HG03097 (cell line): Measurements from ENCODE around the gene SETBP1.

Source experiments
- ATAC-seq: cut with Tn5 transposase; IDR thresholded peaks from one replicate; pipeline ENCODE4 v1.9.1; 2021; ENCODE audit not compliant: unreplicated experiment, low FRiP score

The SETBP1 gene

DNA sequence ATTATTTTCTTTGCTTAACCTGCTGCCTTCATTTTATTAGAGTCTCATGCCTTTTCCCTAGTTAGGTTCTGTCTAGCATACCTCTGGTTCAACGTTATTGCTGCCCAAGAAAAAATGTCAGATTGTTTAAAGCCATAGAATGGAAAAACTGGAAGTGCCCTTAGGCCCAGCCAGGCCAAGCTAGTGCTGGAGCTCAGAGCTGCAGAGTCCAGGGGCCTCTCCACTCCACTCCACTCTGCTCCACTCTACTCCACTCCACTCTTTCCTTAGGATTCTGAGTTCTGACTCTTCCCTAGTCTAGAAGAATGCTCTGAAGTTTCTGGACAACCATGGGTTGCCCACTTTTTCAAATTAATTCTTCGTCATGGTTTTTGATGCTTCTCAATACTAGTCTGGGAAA is 155.6 kb downstream of the SETBP1 start:
- ATAC-seq = no peak

DNA sequence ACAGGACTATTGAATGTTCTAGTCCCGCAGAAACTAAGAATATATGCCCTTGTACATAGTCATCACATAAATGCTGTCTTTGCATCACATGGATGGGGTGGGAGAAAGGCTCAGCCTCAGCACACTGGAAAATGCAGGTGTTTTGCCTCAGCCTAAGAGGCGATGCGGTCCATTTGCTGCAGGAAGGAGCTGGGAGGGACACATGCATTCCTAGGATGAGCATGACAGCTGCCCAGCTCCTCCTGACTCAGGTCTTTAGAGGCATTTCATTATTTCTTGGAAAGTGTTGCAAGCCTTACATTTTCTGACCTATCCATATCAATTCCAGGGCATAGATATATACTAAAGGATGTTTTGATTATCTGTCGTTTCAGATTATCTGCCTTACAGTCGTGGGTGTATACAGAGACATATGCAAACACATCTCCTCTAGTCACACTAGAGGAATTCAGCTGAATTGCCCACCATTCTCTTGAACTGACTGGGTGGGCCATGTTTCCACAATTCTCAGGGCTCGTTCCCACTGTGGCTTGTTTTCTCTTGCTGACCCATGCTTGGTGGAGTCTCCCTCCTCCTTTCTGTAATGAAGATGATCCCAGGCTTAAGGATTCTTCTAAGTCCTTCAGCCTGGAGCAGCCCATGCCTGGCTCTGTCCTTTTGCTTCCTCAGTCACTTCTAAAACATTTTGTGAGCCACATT is 156.9 kb downstream of the SETBP1 start:
- no peak for ATAC-seq

DNA sequence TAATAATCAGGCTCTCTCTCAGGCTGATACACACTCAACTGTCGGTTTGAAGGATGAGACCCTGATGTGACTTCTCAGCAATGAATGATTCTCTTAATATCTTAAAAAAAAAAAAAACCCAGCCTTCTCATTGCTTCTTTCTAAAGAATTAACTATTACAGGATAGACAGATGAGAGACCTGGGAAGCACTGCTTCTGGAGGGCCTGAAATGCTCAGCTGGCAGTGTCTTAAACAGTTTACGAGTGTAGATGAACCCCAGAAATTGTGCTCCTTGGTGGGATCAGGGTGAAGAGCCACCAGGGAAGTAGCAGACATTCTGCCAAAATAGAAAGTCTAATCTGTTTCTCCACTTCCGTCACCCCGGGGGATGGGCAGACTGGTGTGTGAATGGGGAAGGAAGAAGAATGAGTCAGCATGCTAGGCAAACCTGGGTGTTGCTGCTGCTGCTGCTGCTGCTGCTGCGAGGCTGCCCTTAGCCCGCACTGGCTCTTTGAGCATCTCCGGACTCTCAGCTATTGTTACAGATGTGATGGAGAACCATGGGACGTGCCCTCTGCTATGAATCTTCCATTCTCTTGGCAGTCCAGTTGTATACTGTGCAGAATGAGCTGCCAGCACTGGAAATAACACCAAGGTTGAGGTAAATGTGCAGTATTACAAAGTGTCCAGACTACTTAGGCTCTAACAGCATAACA is 158.4 kb downstream of the SETBP1 start:
- ATAC-seq = peak; percentile 94

DNA sequence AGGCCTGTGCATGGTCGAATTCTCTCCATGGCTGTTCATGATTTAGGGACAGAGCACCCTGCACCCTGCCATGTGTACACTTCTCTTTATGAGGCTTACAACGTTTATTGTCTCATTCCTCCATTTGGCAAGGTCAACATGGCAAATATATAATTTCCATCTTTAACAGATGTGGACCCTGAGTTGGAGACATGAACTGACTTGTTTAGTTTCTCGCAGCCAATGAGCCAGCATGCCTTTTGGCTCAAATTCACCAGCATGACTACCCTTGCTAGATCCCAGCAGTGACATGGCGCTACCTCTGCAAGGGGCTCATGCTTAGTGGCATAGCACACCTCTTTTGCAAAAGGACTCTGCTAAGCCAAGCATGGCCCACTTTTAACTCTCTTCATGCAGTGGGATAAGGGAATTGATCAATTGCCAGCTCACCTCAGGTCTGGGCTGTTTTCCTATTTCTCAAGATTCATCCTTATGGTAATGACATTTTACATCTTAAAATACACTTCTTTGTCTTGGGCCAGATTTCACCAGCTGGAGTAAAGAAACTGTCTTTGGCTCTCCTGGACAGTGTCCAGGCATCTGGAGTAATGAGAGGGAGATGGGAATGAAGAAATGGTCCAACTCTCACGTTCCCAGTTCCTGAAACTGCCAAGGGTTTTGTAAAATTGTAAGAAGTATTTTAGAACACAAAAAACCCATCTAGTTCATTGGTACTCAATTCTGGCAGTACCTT is 159.5 kb downstream of the SETBP1 start:
- ATAC-seq = no peak

GRCh38 chr18:44841221-44841620 is 160.5 kb downstream of the SETBP1 start:
- no peak for ATAC-seq

GRCh38 chr18:44841752-44842587 is 161.3 kb downstream of the SETBP1 start:
- ATAC-seq = no peak

- no peak for ATAC-seq
Observed at GRCh38 chr18:44842588-44843412, 162.1 kb downstream of the SETBP1 start.

DNA sequence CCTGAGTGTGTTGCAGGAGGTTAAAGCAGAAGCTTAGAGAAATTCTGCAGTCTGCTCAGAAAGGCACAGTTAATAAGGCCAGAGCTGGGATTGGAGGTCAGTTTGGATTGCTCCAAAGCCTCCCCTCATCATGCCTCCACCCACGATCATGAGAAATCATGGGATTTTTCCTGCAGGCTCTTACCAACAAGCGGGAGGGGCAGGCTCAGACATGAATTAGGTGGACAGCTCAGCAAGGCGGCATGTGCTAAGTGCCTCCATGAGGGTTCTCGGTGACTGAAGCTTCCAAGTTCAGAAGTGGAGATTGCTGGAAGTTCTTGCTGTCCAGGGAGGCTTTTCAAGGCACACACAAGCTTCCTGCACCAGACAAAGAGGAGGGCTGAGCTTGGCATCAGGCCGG is 163.8 kb downstream of the SETBP1 start:
- no peak for ATAC-seq

DNA sequence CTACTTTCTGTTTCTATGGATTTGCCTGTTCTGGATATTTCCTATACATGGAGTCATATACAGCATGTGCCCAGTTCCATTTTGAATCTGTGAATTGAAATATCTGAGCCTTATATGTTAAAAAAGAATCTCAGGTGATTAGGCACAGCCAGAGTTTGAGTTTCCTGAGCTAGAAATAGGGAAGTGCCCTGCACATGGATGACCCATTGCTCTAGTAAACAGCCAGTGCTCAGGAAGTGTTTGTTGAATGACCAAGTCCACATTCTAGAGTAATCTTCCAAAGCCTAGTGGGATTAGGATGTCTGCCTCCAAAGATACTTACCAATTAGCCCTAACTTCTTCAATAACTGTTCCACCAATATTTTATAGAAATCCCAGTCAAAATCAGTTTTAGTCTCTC is 165.8 kb downstream of the SETBP1 start:
- no peak for ATAC-seq

- no peak for ATAC-seq
Observed at GRCh38 chr18:44848644-44849335, 168.1 kb downstream of the SETBP1 start.

GRCh38 chr18:44849361-44849760 is 168.7 kb downstream of the SETBP1 start:
- ATAC-seq = no peak

GRCh38 chr18:44850001-44850400 is 169.3 kb downstream of the SETBP1 start:
- no peak for ATAC-seq

GRCh38 chr18:44851856-44852621 is 171.4 kb downstream of the SETBP1 start:
- no peak for ATAC-seq

- ATAC-seq = no peak
Observed at GRCh38 chr18:44852818-44853217, 172.1 kb downstream of the SETBP1 start.

DNA sequence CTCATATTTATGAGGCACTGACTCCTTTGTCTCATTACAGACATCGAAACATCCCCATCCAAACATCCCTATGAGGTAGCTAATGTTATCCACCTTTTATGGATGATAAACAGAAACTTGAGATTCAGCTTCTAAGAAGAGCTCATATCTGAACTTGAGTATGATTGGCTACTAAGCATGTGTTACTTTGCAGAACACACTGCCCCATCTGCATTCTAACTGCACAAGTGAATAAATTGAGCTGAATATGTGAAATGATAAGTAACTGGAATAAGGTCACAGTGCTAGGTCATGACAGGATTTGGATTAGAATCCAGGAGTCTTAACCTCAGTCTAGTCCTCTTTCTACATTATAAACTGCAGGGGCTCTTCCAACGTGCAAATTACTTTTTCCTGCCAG is 172.7 kb downstream of the SETBP1 start:
- no peak for ATAC-seq

DNA sequence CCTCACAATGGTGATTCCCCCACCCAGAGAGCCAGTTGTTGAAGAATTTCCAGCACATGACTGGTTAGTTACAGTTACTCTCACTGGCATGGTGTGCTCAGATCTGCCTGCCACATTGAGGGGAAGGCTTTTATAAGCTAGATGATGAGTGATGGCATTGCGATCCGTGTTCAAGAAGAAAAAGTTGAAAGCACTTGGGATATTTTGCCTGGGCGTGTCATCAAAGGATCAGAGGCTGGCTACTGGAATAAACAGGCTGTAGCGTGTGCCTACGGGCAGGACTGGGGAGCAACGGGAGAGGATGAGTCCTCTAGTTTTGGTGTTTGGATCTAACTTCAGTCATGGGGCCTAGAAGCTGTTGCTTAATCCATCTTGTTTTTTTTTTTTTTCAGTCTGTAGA is 175.0 kb downstream of the SETBP1 start:
- no peak for ATAC-seq

- ATAC-seq = no peak
Observed at GRCh38 chr18:44856157-44856556, 175.5 kb downstream of the SETBP1 start.

DNA sequence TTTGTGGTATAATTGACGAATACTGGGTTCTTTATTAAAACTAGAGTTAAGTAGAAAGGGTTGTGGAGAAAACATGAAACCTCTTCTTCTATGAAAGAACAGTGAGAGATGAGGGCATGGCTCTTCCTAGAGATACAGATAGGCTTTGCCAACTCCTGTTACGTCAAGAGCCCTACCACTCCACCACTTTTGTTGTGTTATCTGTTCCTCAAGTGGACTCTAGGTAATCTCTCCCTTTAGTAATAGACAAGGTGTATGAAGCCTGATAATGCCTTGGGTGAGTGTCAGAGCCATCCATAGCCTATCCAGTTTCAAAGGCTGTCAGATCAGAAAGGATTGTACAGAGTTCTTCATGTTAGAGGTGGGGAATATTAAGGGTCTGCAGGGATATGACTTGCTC is 176.4 kb downstream of the SETBP1 start:
- no peak for ATAC-seq
